HL-60/S4 treated with retinoic acid at 250 ng/mL for 4 days and 3 days (cell line): ENCODE measurements around the gene MAP2.
"Not testable (repeated sequence)": the region's sequence is repeated elsewhere in the genome, so short reads cannot be mapped to it uniquely, and the experiment has no call there.

ENCODE experiments used
- in situ Hi-C: fragments of 300-500 bp; cut with MboI; formaldehyde crosslinking; loops from 2 replicates; pipeline ENCODE4 v1.7.0; 2022; ENCODE audit warnings: low sequenced_read_pairs

Gene MAP2

GRCh38 chr2:209472112-209472832 is 48.4 kb downstream of the MAP2 start:
- in situ Hi-C loops: no loop called here

- in situ Hi-C loops: no loop called here
Observed at GRCh38 chr2:209472871-209473270, 49.0 kb downstream of the MAP2 start.

GRCh38 chr2:209473930-209474419 is 50.1 kb downstream of the MAP2 start:
- in situ Hi-C loops: no loop called here

- in situ Hi-C loops: no loop called here
Observed at GRCh38 chr2:209474960-209475359, 51.1 kb downstream of the MAP2 start.

GRCh38 chr2:209476367-209477208 is 52.7 kb downstream of the MAP2 start:
- in situ Hi-C loops: no loop called here

GRCh38 chr2:209492296-209492695 is 68.4 kb downstream of the MAP2 start:
- in situ Hi-C loops: not testable (repeated sequence)

GRCh38 chr2:209495068-209495620 is 71.3 kb downstream of the MAP2 start:
- in situ Hi-C loops: not testable (repeated sequence)

GRCh38 chr2:209495855-209496585 is 72.2 kb downstream of the MAP2 start:
- in situ Hi-C loops: no loop called here

- in situ Hi-C loops: no loop called here
Observed at GRCh38 chr2:209496586-209496982, 72.7 kb downstream of the MAP2 start.

GRCh38 chr2:209498614-209499013 is 74.8 kb downstream of the MAP2 start:
- in situ Hi-C loops: no loop called here

- in situ Hi-C loops: no loop called here
Observed at GRCh38 chr2:209499069-209499468, 75.2 kb downstream of the MAP2 start.

- in situ Hi-C loops: no loop called here
Observed at GRCh38 chr2:209501579-209501978, 77.7 kb downstream of the MAP2 start.

- in situ Hi-C loops: no loop called here
Observed at GRCh38 chr2:209505410-209505809, 81.6 kb downstream of the MAP2 start.

GRCh38 chr2:209508255-209508654 is 84.4 kb downstream of the MAP2 start:
- in situ Hi-C loops: no loop called here

GRCh38 chr2:209511637-209512036 is 87.8 kb downstream of the MAP2 start:
- in situ Hi-C loops: no loop called here

- in situ Hi-C loops: no loop called here
Observed at GRCh38 chr2:209512971-209513370, 89.1 kb downstream of the MAP2 start.

- in situ Hi-C loops: no loop called here
Observed at GRCh38 chr2:209517436-209517835, 93.6 kb downstream of the MAP2 start.

GRCh38 chr2:209519271-209519670 is 95.4 kb downstream of the MAP2 start:
- in situ Hi-C loops: no loop called here

- in situ Hi-C loops: no loop called here
Observed at GRCh38 chr2:209519906-209520305, 96.1 kb downstream of the MAP2 start.

- in situ Hi-C loops: no loop called here
Observed at GRCh38 chr2:209523041-209523740, 99.3 kb downstream of the MAP2 start.
